ACC112 (cell line): ENCODE results near the gene CDC6.

Experiments
- H2AFZ ChIP-seq: fragments of 200-600 bp; sonication (generic); one replicate; pipeline ENCODE4 v1.6.0; 2017; ENCODE audit warnings: antibody characterized with exemption, low read length; ENCODE audit not compliant: unreplicated experiment
- H3K27ac ChIP-seq: fragments of 200-600 bp; sonication (generic); 2 replicates; pipeline ENCODE4 v1.5.1; 2014; ENCODE audit warnings: low read depth, mild to moderate bottlenecking, antibody characterized with exemption, low read length, moderate library complexity
- H3K27me3 ChIP-seq: fragments of 200-600 bp; sonication (generic); 2 replicates; pipeline ENCODE4 v1.6.1; 2014; ENCODE audit warnings: mild to moderate bottlenecking, antibody characterized with exemption, low read length, moderate library complexity, mixed read lengths; ENCODE audit not compliant: insufficient read depth
- H3K36me3 ChIP-seq: fragments of 200-600 bp; sonication (generic); 2 replicates; pipeline ENCODE4 v1.6.1; 2016; ENCODE audit warnings: mild to moderate bottlenecking, antibody characterized with exemption, low read length, moderate library complexity, mixed read lengths; ENCODE audit not compliant: insufficient read depth
- H3K4me1 ChIP-seq: fragments of 200-600 bp; sonication (generic); one replicate; pipeline ENCODE4 v1.6.1; 2016; ENCODE audit warnings: low read length, mixed read lengths; ENCODE audit not compliant: insufficient read depth, unreplicated experiment, control insufficient read depth
- H3K4me3 ChIP-seq: fragments of 200-600 bp; sonication (generic); 2 replicates; pipeline ENCODE4 v1.5.1; 2014; ENCODE audit warnings: mild to moderate bottlenecking, low read depth, low read length
- H3K79me2 ChIP-seq: fragments of 200-600 bp; sonication (generic); one replicate; pipeline ENCODE4 v1.6.0; 2016; ENCODE audit warnings: low read length; ENCODE audit not compliant: control insufficient read depth, unreplicated experiment, insufficient read depth

Gene CDC6

DNA sequence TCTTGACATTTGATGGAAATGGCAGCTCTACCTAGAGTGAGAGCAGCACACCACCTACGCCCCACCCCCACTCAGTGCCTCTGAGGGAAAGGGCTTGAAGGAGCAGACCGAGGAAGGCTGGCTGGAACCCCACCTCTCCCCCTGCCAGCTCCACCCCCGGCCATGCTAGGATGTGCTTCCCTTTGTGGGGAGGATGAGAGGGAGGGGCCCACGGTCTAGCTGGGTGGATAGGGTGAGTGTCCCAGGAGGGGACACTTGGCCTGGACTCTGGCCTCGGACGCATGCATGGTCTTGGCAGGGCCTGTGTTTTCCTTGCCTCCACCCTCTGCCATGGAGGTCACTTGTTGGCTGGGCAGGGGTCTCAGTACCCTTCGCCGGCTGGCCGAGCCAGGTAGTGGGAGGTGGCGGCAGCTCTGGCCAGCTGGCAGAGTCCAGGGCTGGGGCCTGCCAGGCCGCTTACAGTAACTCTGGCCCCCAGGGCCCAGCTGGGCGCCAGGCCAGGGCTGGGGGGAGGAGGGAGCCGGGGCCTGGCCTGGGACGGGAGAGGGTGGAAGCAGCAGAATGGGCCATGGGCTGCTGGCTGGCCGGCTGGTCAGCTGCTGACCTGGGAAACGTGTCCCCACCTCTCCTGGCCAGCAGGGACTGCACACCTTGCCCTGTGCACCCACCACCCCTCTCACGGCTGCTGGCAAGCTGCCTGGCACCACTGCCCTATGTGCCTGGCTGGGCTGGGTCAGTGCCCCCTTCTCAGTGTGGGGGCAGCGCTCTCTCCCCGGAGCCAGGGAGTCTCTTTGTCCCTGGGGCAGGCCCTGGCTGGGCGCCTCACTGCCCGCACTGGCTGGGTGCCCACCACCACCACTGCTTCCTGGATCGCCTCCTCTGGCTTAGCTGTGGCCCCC is 44.3 kb downstream of the CDC6 start:
- Histone ChIP-seq H3K27ac (peak overlapping the region; percentile 13), H3K36me3 (peaks cover 6% of the 10 kb centered on the region; the same call in 1 of the 2 replicates), H3K79me2 (peaks cover 55% of the 10 kb centered on the region), H3K4me1 (peaks cover 73% of the 10 kb centered on the region), H3K27me3 (no peaks in the 10 kb centered on the region), H3K4me3 (peak overlapping the region; percentile 19; the same call in 1 of the 2 replicates), H2AFZ (no peak overlapping the region)

DNA sequence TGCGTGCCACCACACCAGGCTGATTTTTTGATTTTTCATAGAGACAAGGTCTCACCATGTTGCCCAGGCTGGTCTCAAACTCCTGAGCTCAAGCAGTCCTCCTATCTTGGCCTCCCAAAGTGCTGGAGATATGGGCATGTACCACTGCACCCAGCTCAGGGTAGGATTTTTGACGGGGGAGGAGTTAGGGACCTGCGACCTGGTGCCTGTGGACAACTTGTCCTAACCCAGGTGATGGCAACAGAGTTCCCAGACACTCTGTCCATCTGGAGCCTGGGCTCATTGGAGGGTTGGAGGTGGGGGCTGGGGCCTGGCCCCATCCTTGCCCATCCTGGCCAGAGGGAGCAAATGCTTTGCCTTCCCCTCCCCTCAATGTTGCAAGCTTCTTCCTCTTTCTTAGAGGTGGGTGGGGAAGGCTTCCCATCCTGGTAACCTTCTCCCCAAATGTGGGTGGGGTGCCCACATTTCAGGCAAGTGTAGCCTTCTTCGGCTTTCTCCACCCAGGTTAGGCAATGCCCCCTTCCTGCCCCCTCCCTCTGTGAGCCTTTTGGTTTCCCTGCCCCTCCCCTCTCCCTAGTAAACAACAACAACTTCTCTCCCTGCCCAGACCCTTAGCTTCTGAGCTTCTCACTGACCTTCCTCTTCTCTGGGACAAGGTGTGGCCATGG is 46.2 kb downstream of the CDC6 start:
- H2AFZ ChIP-seq: no peak overlapping the region
- peaks cover 6% of the 10 kb centered on the region; the same call in 1 of the 2 replicates for H3K36me3 ChIP-seq
- peaks cover 54% of the 10 kb centered on the region for H3K4me1 ChIP-seq
- H3K79me2 ChIP-seq: peaks cover 50% of the 10 kb centered on the region
- H3K27ac ChIP-seq: no peak overlapping the region
- H3K4me3 ChIP-seq: no peak overlapping the region
- H3K27me3 ChIP-seq: no peaks in the 10 kb centered on the region

DNA sequence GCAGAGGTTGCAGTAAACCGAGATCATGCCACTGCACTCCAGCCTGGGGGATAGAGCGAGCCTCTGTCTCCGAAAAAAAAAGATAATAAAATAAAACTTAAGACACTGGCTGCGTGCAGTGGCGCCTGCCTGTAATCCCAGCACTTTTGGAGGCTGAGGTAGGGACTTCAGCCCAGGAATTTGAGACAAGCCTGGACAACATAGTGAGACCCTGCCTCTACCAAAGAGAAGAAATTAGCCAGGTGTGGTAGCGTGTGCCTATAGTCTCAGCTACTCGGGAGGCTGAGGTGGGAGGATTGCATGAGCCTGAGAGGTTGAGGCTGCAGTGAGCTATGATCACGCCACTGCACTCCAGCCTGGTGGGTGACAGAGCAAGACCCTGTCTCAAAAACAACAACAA is 47.9 kb downstream of the CDC6 start:
- no peaks in the 10 kb centered on the region for H3K27me3 ChIP-seq
- no peak overlapping the region for H3K4me3 ChIP-seq
- H3K36me3 ChIP-seq: peaks cover 6% of the 10 kb centered on the region; the same call in 1 of the 2 replicates
- peaks cover 37% of the 10 kb centered on the region for H3K79me2 ChIP-seq
- H3K27ac ChIP-seq: no peak overlapping the region
- H2AFZ ChIP-seq: no peak overlapping the region
- H3K4me1 ChIP-seq: peaks cover 46% of the 10 kb centered on the region

DNA sequence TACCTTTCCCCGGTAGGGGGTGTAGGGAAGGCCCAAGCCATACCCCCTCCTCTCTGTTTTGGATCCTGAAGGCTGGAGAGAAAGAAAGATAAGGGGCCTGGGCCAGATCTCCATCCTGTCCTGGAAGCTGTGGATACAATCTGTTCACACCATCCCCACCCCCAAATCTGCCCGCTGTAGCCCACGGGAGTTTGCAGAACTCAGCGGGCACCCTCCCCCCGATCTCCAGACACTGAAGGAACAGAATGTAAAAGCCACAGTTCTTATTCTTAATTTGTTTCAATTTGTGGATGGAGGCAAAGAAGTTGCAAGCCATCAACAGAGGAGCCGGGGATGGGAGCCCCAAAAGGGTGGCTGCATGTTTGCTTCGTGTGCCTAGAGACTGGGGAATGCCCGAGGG is 49.7 kb downstream of the CDC6 start:
- no peak overlapping the region for H3K4me3 ChIP-seq
- H2AFZ ChIP-seq: no peak overlapping the region
- H3K36me3 ChIP-seq: no peaks in the 10 kb centered on the region
- peaks cover 38% of the 10 kb centered on the region for H3K4me1 ChIP-seq
- H3K79me2 ChIP-seq: peaks cover 34% of the 10 kb centered on the region
- H3K27me3 ChIP-seq: no peaks in the 10 kb centered on the region
- no peak overlapping the region for H3K27ac ChIP-seq

DNA sequence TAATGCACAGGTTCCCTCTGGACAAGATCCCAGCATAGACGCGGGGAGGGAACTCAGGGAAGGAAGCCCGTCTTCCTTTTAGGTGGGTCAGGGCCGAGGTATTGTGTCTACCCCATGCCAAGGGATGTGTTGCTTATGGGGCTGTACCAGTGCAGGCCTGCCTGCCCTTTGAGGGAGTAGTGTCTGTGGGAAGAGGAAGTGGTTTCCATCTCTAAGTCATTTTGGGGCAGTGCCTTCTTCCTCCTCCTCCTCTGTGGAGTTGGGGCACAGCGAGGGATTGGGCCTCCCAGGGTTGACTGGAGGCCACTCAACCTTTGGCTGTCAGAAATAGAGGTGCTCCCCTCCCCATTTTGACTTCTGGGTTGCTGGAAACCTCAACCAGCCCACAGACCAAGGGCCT is 50.4 kb downstream of the CDC6 start:
- Histone ChIP-seq H3K27me3 (no peaks in the 10 kb centered on the region), H2AFZ (no peak overlapping the region), H3K27ac (no peak overlapping the region), H3K4me3 (no peak overlapping the region), H3K36me3 (no peaks in the 10 kb centered on the region), H3K79me2 (peaks cover 41% of the 10 kb centered on the region), H3K4me1 (peaks cover 35% of the 10 kb centered on the region)

DNA sequence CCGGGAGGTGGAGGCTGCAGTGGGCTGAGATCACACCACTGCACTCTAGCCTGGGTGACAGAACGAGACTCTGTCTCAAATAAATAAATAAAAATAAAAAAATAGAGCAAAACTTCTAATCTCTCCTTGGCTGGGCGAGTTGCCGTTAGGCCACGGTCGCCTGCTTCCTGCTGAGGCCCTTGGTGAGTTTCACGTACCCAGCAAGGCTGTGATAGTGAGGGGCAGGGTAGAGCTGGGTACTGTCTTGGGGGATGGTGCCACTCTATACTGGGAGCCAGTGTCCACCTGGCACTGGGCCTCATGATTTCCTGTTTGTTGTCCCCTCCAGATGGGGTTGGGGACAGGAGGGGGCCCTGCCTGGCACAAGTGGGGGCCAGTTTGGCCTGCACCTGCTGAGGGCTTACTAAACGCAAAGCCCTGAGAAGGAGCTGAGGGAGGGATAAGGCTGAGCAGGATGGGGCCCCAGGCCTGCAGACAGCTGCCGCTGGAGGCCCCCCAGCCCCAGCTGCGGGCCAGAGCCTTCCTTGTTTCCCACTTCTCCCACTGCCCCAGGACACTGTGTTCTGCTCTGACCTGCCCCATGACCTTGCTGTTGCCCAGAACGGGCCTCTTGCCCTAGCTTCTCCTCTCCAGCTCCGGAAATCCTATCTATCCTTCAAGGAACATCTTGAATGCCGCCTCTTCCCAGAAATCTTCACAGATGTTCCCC is 51.4 kb downstream of the CDC6 start:
- H3K27me3 ChIP-seq: no peaks in the 10 kb centered on the region
- H3K4me3 ChIP-seq: no peak overlapping the region
- peaks cover 47% of the 10 kb centered on the region for H3K79me2 ChIP-seq
- H2AFZ ChIP-seq: no peak overlapping the region
- no peaks in the 10 kb centered on the region for H3K36me3 ChIP-seq
- H3K4me1 ChIP-seq: peaks cover 40% of the 10 kb centered on the region
- H3K27ac ChIP-seq: no peak overlapping the region

DNA sequence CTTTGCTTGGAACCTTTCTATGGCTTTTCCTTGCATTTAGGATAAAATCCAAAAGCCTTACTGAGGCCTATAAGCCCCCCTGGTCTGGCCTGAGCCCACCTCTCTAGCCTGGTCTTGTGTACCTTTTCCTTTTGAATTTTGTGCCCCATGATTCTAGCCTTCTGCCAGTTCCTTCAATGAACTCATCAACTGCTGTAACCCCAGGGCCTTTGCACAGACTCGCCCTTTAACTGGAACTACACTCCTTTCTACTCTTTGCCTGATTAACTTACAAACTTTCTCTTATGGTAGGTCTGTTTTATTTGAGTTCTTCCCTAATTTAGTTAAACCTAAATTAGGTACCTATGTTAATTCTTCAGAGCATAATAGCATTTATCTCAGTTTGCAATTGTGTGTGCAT is 52.6 kb downstream of the CDC6 start:
- H3K36me3 ChIP-seq: no peaks in the 10 kb centered on the region
- no peak overlapping the region for H2AFZ ChIP-seq
- peaks cover 50% of the 10 kb centered on the region for H3K79me2 ChIP-seq
- peaks cover 38% of the 10 kb centered on the region for H3K4me1 ChIP-seq
- peak overlapping the region; percentile 78; the same call in 1 of the 2 replicates for H3K27ac ChIP-seq
- H3K4me3 ChIP-seq: no peak overlapping the region
- H3K27me3 ChIP-seq: no peaks in the 10 kb centered on the region

DNA sequence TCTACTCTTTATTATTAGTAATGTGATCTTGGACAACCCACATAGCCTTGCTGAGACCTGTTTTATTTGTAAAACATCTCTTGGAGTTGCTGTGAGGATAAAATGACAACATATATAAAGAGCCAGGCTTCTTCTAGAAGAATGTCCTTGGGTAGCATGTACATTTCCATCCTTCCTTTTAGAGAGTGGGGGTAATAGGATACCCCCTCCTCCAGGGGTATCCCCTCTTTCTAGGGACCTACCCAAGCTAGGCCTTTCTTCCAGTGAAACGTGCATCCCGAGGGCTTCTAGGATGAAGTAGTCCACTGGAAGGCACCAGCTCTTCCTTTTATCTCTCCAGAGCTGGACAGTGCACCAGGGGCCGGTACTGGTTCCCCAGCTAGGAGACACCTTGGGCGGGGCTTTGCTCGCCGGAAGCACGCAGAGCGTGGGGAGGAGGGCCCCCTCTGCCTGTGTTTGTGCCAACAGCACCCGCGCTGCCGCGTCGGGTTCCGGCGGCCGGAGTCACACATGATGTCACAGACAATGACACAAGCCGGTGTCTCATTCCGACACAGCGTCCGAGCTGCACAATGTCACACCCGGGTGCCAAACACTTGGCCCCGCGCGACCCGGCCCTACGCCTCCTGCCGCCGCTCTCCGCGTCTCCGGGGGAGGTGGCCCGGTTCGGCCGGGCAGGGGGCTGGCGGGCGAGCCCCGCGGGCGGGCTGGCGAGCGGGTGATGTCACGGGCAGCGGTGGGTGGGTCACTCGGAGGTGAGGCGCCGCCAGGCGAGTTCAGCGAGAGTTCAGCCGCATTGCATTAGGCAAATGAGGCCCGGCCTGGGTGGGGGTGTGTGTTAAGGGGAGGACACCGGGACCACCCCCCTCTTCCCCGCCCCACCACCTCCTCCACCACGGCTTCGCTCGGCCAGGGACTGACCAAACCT is 53.5 kb downstream of the CDC6 start:
- Histone ChIP-seq H3K79me2 (peaks cover 53% of the 10 kb centered on the region), H3K4me3 (peak overlapping the region; percentile 90), H3K36me3 (no peaks in the 10 kb centered on the region), H3K27ac (peak overlapping the region; percentile 78), H3K4me1 (peaks cover 38% of the 10 kb centered on the region), H2AFZ (no peak overlapping the region), H3K27me3 (no peaks in the 10 kb centered on the region)

DNA sequence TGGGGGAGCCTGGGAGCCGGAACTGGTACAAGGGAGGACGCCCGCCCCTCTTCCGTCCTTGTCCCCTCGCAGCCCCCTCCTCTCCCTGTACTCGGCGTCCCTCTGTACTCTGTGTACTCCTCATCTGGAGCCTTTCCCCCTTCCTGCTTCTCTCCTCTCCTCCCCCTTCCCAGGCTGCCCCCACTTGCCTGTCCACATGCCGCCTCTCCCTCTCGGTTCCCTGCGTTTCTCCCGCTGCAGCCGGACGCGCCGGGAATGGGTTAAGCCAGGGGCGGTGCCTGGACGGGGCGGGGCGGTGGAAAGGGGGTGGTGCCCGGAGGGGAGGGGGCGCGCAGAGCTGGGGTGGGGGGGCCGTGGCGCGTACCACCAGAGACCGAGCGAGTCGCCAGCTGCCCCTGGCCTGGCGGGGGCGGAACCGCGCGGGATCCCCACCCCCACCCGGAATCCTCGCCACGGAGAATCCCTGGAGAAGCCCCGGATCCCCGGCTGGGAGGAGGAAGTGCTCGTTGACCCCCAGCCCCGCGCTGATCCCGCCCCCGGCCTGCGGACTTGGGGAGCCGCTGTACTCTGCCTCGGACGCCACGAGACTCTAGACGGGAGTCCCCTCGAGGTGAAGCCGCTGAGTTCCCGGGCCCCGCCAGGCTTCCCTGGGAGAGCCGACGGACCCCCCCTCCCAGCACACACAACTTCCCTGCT is 54.3 kb downstream of the CDC6 start:
- Histone ChIP-seq H3K36me3 (no peaks in the 10 kb centered on the region), H3K4me3 (peak overlapping the region; percentile 90), H3K79me2 (peaks cover 59% of the 10 kb centered on the region), H2AFZ (no peak overlapping the region), H3K27me3 (no peaks in the 10 kb centered on the region), H3K4me1 (peaks cover 46% of the 10 kb centered on the region), H3K27ac (peak overlapping the region; percentile 78)
